HL-60 (cell line): Measurements from ENCODE around the gene LTN1.

ENCODE experiments used
- DNase-seq, 2 experiments: peaks; one replicate each; pipeline ENCODE4 v3.0.0-alpha.2; 2010 to 2020; ENCODE audit warnings: low read depth in 1 of 2, low spot score in 1 of 2
- H3K27ac ChIP-seq: fragments of 250-450 bp; sonication (Bioruptor Pico); replicated peaks from 2 replicates; pipeline ENCODE4 v1.5.1; 2020; ENCODE audit warnings: mild to moderate bottlenecking, moderate library complexity
- H3K27me3 ChIP-seq: fragments of 250-450 bp; sonication (Bioruptor Pico); 2 replicates; pipeline ENCODE4 v1.5.1; 2021; ENCODE audit warnings: mild to moderate bottlenecking, moderate library complexity; ENCODE audit not compliant: insufficient read depth, poor library complexity, severe bottlenecking
- H3K4me3 ChIP-seq: replicated peaks from 2 replicates; pipeline ENCODE4 v1.5.1; 2011; ENCODE audit warnings: mild to moderate bottlenecking, control low read depth, low read length; ENCODE audit not compliant: insufficient read depth
- CTCF ChIP-seq: IDR thresholded peaks from one replicate; pipeline ENCODE4 v1.5.1; 2011; ENCODE audit warnings: low read length, control low read depth, inconsistent platforms; ENCODE audit not compliant: insufficient read depth
- GABPA ChIP-seq: IDR thresholded peaks from 2 replicates; pipeline ENCODE4 v1.6.1; 2012; ENCODE audit warnings: low read depth
- POLR2AphosphoS5 ChIP-seq: IDR thresholded peaks from 2 replicates; pipeline ENCODE4 v1.6.1; 2012; ENCODE audit warnings: low read depth
- REST ChIP-seq: IDR thresholded peaks from 2 replicates; pipeline ENCODE4 v1.6.1; 2012; ENCODE audit warnings: low read depth; ENCODE audit not compliant: insufficient replicate concordance
- SPI1 ChIP-seq: IDR thresholded peaks from 2 replicates; pipeline ENCODE4 v1.6.1; 2012; ENCODE audit warnings: low read depth, mild to moderate bottlenecking, borderline replicate concordance

LTN1 gene

GRCh38 chr21:28979092-28979491 is 13.6 kb downstream of the LTN1 start:
- Histone ChIP-seq H3K27ac (no peak overlapping the region), H3K27me3 (no peaks in the 10 kb centered on the region), H3K4me3 (no peak overlapping the region)
- no peak for DNase-seq
- no peak for TF ChIP-seq SPI1
- TF ChIP-seq POLR2AphosphoS5, result no peak
- TF ChIP-seq GABPA, result no peak
- TF ChIP-seq CTCF, result no peak
- no peak for TF ChIP-seq REST

GRCh38 chr21:28975397-28975796 is 17.3 kb downstream of the LTN1 start:
- no peak overlapping the region for H3K27ac ChIP-seq
- TF ChIP-seq CTCF (no peak), REST (no peak), SPI1 (no peak), POLR2AphosphoS5 (no peak), GABPA (no peak)
- H3K27me3 ChIP-seq, result no peaks in the 10 kb centered on the region
- no peak for DNase-seq
- H3K4me3 ChIP-seq, result no peak overlapping the region

- Histone ChIP-seq H3K27me3 (no peaks in the 10 kb centered on the region), H3K4me3 (no peak overlapping the region), H3K27ac (no peak overlapping the region)
- DNase-seq, result no peak
- no peak for TF ChIP-seq SPI1
- TF ChIP-seq CTCF, result no peak
- no peak for TF ChIP-seq POLR2AphosphoS5
- no peak for TF ChIP-seq REST
- no peak for TF ChIP-seq GABPA
Observed at GRCh38 chr21:28974531-28975227, 18.0 kb downstream of the LTN1 start.
